GM12891 (cell line): ENCODE measurements around the gene RBM38.

ENCODE experiments used
- POLR2AphosphoS5 ChIP-seq: IDR thresholded peaks from 2 replicates; pipeline ENCODE4 v1.6.1; 2011; ENCODE audit warnings: low read depth, low read length, control low read depth
- TAF1 ChIP-seq: IDR thresholded peaks from 2 replicates; pipeline ENCODE4 v1.6.1; 2011; ENCODE audit warnings: low read depth, low read length, control low read depth

- 0 out of 2 replicates have a peak, but pooled peaks have one; percentile 11 for TF ChIP-seq POLR2AphosphoS5
- TF ChIP-seq TAF1, result no peak
These were observed 16.9 kb downstream of the RBM38 start for GRCh38 chr20:57408131-57408530.
